Body of pancreas (tissue), 4 donors: ENCODE measurements around the gene MYH11.

Experiments
- CTCF ChIP-seq, 7 experiments: fragments of 450-650 bp in 4 of 7; fragments of 200-600 bp in 3 of 7; sonication (generic) in 3 of 7; IDR thresholded peaks; one replicate each; pipeline ENCODE4 v1.5.1; 2016 to 2019; ENCODE audit warnings: antibody characterized with exemption in 7 of 7
- POLR2A ChIP-seq, 3 donors: fragments of 450-650 bp; IDR thresholded peaks; one replicate each; pipeline ENCODE4 v1.6.1; 2016; ENCODE audit warnings: antibody characterized with exemption in 3 of 3, mild to moderate bottlenecking in 2 of 3

GRCh38 chr16:15854061-15854460 lies 2.8 kb downstream of the MYH11 start:
- TF ChIP-seq POLR2A (IDR thresholded peaks at IDR 0.05) (no peak), CTCF (IDR thresholded peaks at IDR 0.05) (no peak)
